ENCODE measurements around the gene NEGR1.

Gene NEGR1

DNA sequence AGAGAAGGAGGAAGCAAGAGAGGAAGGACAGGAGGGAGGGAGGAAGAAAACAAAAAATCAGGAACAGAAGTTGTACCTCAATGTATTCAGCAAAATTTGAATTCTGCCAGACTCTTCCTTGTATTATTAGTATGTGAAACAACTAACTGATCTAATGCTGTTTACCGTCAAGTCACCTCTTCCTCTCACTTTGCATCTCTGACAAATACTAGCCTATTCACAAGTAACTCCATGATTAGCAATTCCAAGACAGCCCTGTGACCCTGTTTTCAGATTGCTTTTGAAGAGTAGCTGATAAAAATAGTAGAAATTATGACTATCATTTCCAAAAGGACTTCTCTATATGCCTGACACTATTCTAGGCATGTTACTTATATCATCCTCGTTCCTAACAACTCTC, 445.4 kb downstream of the NEGR1 start:
- no peak for DNase-seq

DNA sequence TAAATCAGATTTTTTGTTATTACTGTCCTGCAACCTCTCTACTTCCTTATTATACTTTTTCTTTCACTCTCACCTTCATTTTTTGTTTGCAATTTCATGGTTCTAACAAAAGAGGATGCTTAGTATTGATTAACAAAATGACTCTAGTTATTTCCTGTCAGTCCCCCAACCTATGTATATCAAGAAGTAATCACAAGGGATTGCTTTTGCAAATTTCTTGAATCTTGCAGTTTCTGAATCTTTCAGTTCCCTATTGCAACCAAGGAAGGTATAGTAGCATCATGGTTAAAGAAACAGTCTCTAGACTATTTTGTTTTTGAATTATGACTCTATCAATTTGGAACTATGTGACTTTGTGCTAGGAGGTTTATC, 446.9 kb downstream of the NEGR1 start:
- DNase-seq = no peak

DNA sequence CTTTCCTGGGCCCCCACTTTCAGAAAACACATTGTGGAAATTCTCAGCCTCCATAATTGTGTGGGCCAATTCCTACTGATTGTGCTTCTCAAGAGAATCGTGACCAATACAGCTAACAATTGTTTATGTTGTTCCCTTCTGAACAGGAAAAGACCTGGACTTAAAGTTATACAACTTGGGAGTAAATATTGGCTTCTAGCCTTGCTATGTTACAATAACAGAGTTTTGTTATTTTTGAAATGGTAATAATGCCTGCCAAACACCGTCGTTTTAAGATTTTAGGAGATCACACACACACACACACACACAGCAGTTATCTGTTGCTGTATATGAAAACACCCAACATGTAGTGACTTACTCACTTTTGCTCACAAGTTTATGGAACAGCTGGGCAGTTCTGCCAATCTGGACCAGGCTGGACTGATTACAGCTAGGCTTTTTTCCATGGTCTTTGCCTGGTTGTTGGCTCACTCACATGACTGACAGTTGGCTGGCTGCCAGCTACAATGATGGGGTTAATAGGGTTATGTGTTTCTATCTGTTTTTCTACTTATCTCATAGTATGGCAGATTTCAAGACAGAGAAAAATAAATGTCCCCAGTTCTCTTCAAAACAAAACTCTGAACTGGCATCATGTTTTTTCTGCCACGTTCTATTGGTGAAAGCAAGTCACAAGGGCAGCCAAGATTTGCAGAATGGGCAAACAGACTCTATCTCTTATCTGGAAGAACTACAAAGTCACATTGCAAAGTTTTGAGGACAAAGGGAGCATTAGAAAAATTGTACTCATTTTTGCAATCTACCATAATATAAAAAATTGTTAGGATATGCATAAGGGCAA, 447.5 kb downstream of the NEGR1 start:
- DNase-seq = peak; percentile 91

DNA sequence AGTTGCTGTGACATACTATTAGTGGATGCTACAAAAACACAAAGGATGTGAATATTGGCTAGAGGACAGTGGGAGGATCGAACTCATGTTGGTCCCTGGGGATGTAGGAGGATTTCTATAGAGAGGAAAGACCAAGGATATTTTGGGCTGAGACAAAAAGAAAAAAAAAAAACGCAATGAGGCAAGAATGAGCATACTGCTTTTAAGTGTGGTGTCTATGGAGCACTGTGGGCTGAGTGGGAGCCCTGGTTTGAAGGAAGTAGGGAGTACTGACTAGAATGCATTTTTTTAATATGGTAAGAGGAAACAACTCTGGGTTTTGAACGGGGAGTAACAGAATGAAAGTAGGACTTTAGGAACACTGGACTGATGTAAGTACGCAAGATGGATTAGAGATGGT, 450.7 kb downstream of the NEGR1 start:
- no peak for DNase-seq

DNA sequence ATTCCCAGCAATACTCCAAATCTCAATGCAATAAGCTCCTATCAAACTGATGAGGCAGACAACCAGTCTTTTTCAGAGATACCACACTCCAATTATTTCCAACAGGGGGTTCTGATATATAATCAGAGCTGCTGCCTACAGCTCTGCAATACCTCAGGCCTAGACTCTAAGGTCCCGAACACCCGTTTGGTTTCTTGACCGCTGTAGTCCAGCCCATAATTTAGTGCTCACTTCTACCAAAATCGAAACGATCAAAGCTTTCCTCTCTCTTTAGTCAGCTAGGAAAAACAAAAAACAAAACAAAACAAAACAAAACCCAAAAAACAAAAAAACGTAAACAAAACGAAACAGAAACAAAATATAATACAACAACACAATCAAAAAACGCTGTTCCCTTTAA, 453.0 kb downstream of the NEGR1 start:
- DNase-seq = no peak

DNA sequence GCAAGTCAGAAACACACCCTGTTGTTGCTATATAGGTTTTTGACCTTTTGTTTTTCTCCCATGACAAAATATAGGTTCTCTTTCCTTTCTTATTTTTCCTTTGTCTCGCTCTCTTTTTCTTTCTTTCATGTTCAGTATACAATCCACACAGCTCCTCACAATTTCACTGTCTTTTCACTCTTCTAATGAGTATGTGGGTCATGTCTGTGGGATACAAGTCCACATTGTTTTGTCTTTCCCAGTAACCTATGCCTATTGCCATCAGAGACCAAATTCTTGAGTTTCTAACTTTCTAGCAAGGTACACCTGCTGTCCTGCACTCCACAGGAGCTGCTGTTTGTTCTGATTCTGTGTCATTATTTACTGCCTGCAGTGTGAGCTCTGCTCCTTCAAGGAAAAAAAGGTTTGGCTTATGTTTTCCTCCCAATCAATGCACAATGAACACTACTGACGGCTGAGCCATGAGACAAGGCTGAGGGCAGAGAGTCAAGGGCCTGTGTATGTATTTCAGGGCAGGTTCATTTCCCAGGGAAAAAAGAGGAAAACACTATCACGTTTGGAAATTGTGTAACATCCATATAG, 453.8 kb downstream of the NEGR1 start:
- no peak for DNase-seq

DNA sequence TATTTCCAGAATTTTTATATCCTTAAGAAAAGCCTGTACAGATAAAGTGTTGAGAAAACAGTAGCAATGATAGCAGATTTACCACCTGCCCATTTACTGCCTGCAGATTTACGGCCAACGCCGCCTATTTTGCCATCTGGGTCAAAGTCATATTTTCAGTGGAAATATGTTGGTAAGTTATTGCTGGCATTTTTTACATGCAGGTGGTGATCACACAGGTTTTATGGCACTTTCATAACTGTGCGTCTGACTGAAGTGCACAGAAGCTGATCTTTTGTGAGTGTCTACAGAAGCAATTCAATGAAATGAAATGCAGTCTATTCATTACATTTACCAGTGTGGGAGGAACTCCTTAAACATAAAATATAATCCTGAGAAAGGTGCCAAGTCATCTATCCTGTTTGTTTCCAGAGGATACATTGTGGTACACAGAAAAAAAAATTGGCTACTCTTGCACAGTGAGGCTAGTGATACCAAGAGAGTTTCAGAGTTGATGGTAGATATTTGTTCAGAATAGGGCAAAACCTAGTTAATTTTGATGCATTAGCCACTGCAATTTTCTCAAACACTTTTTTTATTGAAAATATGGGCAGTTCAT, 458.5 kb downstream of the NEGR1 start:
- no peak for DNase-seq

DNA sequence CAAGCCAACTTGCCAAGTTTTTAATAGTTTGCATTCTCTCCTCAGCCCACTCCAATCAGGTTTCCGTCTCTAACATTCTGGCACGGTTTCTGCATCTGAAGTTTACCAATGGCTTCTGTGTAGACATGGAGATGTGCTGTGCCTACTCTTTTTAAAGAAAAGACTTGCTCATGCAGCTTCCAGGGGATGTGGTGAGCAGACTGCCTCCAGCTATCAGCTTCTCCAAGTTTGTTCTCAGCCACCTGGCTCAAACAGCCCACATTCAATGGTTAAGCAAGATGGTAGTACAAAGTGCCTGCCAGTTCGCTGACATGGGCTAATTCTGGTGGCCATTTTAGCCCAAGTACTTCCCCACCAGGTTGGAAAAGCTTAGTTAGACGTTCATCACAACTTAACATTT, 465.3 kb downstream of the NEGR1 start:
- no peak for DNase-seq

DNA sequence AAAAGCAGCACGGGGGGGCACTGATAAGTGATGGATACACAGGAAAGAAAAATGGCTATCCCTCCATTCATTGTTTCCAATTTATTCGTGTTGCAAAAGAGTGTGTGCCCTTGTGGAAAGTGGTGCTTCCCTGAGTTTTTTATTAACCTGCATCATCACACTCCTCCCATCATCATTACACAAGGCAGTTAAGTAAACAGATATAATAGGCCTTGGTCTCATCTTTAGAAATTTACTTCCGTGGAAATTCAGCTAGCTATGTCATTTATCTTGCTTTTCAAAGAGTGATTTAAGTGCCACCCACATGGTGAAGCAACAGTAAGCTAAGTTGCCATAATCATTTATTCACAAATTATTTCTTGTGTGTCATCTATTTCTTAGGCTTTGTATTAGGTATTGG, 473.3 kb downstream of the NEGR1 start:
- no peak for DNase-seq

DNA sequence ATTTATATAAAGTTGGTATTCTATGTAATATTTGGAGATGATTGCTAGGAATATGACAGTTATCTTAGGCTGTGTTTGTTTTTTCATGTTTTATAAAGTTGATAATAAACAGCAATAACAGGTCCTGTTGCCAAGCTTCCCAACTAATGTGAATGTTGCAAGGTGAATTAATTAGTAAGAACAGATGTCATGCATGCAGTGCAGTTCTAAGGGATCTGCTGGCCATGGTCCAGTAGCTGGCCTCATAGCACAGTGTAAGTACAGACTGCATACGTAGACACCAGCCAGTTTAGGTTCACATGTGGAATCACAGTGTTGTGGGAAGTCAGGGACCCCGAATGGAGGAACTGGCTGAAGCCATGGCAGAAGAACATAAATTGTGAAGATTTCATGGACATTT, 478.2 kb downstream of the NEGR1 start:
- peak; percentile 71 for DNase-seq

DNA sequence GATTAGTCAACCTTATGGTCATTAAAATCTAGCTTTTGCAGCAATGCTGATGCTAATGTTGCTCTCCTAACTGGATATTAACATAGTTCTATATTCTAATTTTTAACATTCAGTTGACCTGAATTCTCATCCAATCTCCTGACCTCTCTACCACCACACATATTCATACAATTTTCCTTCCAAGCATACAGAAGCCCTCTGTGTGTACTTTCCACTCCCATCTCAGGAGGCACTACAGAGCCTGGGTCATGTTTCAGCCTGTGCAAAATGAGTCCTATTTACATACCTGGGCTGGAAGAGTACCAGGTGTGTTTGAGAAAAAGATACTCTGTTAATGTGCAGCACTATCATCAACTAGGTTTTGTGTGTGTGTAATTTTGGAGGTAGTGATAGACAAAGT, 486.3 kb downstream of the NEGR1 start:
- DNase-seq = no peak

DNA sequence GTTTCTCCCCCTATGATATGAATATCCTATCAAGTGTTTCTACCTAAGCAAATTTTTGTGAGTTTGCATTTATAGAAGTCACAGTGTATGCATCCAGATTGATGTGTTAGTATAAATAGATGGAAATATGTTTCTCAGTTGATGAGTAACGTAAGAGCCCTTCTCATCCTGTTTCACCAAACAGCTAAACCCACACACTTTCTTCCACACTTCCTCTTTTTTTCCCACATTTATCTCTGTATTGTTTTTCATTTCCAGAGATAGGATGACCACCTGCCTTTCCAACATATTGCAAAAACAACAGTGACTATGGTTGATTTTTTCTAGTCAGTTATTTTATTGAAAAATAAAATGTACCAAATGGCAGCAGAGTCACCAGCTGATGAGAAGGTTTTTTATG, 490.1 kb downstream of the NEGR1 start:
- no peak for DNase-seq

DNA sequence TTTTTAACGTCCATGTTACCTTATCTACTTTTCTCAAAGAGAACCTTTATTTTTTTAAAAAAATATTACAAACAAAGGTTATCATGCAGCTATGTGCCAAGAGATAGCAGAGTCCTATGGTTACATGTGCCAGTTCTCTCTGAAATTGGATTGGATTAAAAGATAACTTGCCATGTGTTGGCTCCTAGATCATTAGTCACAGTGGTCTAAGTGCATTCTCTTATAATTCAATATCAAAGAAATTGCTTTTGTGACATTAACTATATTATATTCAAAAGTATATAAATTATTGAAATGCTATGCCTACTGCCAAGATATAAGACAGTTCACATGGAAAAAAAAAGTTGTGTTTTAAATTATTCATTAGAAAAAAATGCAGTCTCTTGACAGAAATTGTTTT, 494.2 kb downstream of the NEGR1 start:
- DNase-seq = peak; percentile 63

DNA sequence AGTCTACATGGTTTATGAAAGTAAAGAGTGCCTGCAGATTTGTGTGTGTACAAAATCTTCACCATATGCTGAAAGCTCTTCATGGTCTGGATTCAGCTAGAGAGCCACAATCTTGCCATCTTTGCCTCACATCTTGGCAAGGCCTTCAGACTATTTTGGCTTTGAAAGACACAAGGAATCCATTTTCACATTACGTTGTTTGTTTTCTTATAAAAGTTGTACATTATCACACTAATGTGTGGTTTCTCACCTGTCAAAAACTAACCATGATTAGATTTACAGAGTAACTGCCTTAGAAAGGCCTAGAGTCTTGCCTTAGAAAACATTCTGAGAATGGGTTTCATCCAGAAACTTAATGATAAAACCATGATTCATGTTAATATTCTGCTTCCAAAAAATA, 494.6 kb downstream of the NEGR1 start:
- DNase-seq = no peak

DNA sequence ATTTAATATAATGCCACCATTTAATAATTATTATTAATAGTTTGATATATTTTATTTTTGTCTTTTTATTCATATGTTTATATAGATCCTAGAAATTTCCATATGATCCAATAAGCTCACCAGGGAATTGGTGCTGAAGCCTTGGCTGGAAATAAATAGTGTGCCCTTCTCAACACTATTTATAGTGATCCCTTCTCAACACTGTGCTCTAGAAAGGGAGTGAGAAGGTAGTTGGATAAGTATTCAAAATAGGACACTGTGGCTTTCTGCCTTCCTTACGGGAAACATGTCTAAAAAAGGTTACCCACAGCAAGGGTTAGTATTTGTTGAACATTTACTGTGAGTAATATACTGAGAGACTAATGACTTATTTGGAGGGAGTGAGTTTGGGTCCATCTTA, 496.1 kb downstream of the NEGR1 start:
- no peak for DNase-seq

DNA sequence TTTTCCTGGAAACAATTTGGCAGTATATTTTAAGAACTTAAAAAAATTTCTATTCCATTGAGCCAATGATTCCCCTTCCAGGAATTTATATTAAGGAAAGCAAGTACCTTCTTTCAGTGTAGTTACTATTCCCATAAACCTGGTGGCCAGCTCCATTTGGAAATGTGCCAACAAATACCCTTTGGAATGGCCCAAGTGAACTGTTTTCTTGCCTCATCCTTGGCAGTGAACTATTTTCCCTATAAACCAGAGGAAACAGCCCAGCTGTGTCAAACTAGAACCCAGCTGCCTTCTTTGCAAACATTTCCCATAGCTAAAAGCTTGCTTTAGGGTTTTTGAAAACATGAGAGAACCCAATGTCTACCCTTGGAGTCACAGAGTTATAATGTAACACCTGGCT, 496.9 kb downstream of the NEGR1 start:
- DNase-seq = no peak

DNA sequence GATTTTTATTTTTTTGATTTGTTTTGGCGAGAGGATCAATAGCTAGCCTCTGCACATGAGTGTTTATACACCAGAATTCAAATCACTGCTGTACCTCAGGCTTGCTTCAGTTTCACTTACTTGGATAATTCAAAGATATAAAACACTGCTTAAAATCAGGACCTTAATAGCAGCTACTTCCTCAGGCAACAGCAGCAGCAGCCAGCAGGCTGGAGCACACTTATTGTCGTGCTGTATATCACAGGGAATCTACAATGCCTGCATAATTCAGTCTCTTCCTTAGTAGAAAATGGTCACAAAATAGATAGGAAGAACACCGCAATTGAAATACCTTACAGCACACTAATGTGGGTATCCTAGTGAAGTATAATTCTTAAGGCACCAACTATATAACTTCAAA, 497.3 kb downstream of the NEGR1 start:
- no peak for DNase-seq

DNA sequence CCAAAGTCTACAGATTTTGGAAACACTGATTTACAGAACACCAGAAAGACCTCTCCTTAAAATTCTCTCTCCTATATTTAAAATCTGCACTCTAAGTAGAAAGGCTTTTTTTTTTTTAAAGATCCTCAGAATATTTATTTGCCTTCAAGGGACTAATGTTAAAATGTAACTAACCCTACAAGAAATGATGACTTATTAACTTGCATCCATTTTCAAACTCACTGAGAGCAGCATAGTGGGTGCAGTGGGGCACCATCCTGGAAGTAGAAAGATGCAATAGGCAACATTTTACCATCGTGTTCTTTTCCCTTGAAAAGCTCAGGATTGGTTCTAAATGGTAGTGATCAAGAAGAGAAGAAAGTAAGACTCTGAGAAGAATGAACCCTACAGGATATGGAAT, 498.1 kb downstream of the NEGR1 start:
- no peak for DNase-seq

DNA sequence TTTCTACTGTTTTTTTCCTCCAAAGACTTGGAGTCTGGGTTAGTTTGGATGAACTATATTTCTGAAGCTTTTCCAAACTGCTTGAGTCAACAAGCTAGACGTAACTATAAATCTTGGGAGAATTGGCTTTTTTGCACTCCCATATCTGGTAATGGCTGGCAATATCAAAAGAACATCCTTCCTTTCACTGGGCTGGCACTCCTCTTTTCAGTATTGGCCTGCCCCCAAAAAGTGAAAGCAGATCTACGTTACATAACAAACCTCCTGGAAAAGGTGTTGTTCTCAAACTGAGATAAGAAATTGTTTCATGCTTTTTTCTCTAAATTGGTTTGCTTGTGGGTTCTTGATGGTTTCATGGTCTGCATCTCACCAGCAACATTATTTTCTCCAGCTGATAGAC, 499.3 kb downstream of the NEGR1 start:
- DNase-seq = no peak

DNA sequence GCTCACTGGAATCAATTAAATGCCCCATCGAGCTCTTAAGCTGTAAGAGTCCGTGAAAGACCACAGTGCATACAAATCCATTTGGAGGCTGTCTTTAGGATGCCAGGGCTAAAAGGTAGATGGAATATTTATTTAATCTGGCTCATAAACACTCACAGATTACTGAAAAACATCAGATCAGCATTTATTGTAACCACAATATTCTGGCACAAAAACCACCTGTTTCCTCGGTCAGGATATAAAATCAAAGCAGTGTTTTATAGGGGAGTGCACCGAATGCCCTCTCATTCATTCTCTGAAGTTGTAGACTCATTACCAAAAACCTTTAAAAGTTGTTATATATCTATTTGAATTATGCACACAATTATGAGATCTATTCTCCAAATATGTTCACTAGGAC, 500.9 kb downstream of the NEGR1 start:
- no peak for DNase-seq

DNA sequence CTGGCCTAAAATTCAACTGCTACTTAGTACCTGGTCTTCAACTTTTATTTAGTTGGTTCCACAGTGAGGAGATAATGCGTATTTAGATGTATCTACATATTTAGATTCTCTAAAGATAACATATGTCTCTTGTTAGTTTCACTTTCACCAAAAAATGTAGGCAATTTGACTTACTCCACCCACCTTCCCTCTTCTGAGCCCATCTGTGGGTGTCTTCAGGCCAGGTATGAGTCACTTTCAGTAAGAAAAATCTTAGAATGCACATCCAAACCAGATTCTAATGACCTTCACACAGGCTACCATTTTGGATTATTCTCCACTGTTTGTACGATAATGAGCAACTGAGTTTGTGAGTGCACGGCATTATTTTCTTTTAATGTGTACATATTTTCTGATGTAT, 501.7 kb downstream of the NEGR1 start:
- DNase-seq = no peak

DNA sequence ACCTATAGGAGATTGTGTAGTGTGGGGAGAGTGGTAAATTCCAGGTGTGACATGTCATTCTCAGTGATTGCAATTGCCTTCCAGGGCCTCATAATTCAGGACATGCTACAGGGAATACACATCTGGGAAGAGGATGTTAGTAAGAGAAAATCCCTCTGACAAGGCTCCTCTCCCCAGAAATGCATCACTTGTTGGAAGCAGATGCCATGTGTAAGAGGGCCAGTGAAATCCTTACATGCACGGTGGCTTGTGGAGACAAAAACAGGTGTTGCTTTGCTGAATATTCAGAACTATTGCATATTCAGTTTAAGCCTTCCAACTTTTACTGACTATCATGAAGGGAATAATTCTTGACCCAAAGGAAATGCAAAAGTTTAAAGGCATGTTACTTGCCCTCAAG, 503.4 kb downstream of the NEGR1 start:
- peak; percentile 13 for DNase-seq

DNA sequence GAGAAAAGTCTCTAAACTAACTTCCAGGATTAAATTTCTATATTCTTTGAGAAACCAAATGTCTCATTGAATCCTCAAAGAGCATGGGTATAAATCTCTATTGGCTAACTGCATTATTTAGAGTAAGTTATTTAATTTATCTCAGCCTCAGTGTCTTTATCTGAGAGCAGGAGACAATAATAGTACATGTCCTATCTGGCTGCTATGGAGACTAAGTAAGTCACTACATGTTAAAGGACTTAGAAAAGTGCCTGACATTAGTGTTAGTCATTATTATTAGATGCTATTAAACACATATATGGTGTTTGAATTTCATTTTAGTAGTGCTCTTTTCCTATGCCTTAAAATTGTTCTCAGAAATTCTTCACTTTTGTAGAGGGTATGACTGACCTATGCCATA, 505.2 kb downstream of the NEGR1 start:
- DNase-seq = no peak

DNA sequence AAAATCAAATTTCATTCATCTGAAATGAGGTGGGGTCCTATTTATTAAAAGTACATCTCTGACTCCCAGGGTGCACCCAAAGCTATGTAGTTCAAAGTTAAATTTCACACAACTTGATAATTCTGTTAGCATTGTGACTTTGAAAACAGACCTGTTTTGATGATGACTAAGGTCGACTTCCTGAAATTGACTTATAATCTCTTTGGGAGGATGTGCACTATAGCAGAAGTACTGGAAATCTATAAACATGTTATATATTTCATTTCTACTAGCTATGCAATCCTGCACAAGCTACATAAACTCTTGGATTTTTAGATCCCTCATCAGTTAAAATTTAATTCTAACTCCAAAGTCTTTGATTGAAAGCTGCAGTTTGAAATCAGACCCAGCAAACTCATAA, 507.6 kb downstream of the NEGR1 start:
- DNase-seq = no peak

DNA sequence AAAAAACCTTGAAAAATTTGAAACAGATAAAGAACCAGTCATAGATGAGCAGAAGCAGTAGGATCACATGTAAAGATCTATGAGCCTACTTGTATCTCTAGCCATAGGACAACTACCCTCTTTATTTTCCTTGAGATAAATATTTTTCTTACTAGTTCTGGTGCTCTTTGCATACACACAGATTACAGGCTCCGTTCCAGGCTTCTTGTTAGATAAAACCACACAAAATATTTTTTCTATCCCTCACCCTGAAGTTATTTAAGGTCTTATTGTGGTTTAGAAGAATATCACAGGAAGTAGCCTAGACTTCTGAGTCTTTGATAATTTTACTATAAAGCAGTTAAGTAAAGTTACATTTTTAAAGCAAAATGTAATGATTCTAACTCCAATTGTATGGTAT, 512.2 kb downstream of the NEGR1 start:
- DNase-seq = no peak

Data from NCI-H82 (cell line).